ENCODE measurements around the gene SLC22A15.

SLC22A15 gene

GRCh38 chr1:116099379-116099778, 123.1 kb downstream of the SLC22A15 start:
- DNase-seq (ENCODE audit: low read depth in 2 of 2, low spot score in 1 of 2): no peak

GRCh38 chr1:116099919-116100318, 123.6 kb downstream of the SLC22A15 start:
- no peak for DNase-seq (ENCODE audit: low read depth in 2 of 2, low spot score in 1 of 2)

GRCh38 chr1:116104667-116105066, 128.4 kb downstream of the SLC22A15 start:
- no peak for DNase-seq (ENCODE audit: low read depth in 2 of 2, low spot score in 1 of 2)

- no peak for DNase-seq (ENCODE audit: low read depth in 2 of 2, low spot score in 1 of 2)
These were observed 129.7 kb downstream of the SLC22A15 start for GRCh38 chr1:116105996-116106395.

- DNase-seq (ENCODE audit: low read depth in 2 of 2, low spot score in 1 of 2): no peak
These were observed 130.3 kb downstream of the SLC22A15 start for GRCh38 chr1:116106646-116107045.

DNA sequence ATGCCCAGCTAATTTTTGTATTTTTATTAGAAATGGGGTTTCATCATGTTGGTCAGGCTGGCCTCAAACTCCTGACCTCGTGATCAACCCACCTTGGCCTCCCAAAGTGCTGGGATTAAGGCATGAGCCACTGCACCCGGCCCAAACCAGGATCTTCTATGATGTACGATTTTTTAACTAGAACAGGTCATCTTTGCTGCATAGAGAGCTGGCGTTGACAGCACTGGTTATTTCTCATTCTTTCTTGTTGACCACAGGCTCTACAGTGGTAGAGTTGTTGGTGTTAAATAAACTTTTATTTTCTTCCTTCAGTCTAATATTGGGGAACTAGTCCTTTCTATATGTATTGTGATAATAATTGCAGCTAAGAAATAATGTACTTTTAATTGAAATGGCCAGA, 131.1 kb downstream of the SLC22A15 start:
- no peak for DNase-seq (ENCODE audit: low read depth in 2 of 2, low spot score in 1 of 2)

DNA sequence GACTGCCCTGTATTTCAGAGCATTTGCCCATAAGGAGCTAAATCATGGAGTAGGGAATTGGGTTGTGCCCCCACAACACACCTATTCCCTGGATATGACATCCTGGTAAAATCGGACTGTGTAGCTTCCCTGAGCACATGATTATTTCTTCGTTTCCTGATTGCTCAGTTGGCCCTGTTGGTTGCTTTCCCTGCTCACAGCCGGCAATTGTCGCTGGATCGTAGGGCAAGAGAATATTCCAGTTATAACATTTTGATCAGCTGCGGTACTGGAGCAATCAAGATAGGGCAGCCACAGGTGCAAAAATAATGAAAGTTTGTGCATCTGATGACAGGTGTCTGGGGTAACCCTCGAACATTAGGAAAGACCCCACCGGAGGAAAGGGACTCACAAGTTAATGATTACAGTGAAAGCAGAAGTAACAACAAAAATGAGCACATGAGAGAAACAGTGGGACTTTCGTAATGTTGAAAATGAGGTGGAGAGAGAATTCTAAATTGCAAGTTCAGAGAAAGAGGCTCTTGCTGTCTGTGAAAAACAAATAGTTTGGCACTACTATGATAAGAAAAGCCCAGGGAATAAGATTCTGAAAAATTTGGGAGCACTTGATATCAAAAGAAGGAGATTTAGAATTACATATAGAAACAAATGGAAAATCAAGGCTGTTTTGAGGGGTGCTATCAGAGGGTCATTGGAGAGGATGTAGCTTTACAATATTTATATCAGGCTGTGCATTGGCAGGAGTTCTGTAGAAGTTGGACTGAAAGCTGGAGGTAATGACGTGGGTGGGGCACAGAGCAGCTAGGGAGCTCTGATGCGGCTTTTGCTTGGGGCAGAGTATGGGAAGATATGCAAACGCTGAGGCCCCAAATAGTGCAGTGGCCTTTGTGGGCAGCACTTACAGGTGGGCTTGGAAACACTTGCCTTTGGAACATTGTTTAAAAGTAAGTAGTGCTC, 134.5 kb downstream of the SLC22A15 start, which contains the start of gene MAB21L3:
MAB21L3 (plus strand) TSS at position 833 of the 957 bp plus-strand sequence. CDS start 1,217 bp downstream, outside the sequence.
- DNase-seq (ENCODE audit: low read depth in 2 of 2, low spot score in 1 of 2): no peak

DNA sequence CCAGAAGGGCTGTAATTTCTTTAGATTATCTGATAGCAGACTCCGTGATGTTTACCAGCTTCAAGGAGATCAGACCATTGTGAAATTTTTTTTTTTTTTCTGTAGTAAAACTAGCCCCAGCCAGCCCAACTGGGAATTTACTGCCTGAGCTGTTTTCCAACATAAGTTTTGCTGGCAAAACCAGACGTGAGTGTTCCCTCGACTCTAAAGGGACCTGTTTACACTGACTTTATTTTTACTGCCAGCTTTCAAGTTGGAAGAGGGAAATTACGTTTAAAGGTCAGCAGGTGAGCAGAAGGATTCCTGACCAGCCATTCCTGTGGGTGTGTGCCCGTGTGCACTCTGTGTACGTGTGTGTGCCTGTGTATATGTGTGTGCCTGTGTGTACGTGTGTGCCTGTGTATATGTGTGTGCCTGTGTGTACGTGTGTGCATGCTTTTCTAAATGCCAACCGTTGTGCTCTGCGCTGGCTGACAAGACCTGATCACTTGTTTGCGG, 135.3 kb downstream of the SLC22A15 start:
- DNase-seq (ENCODE audit: low read depth in 2 of 2, low spot score in 1 of 2): no peak

GRCh38 chr1:116112388-116113140, 136.3 kb downstream of the SLC22A15 start:
- no peak for DNase-seq (ENCODE audit: low read depth in 2 of 2, low spot score in 1 of 2)

GRCh38 chr1:116113615-116114014, 137.3 kb downstream of the SLC22A15 start:
- no peak for DNase-seq (ENCODE audit: low read depth in 2 of 2, low spot score in 1 of 2)

GRCh38 chr1:116115476-116116439, 139.4 kb downstream of the SLC22A15 start:
- DNase-seq (ENCODE audit: low read depth in 2 of 2, low spot score in 1 of 2): no peak

DNA sequence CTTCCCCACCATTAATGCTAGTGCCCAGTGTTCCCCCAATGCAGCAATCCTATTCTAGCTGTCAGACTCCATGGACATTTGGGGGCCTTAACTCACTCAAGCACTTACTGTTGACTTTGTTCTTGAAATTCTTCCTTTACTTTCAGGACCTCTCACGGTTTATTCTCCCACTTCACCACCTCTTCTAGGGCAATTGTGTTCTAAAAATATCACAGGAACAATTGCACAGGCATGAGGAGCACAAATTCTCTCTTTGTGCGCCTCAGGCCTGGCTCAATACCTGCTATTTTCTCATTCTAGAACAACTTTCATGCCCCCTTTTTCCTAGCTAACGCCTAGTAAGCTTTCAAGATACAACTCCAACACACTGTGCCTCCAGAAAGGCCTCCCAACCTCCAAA, 142.2 kb downstream of the SLC22A15 start:
- DNase-seq (ENCODE audit: low read depth in 2 of 2, low spot score in 1 of 2): no peak

Data from stimulated activated CD8-positive, alpha-beta memory T cell treated with anti-CD3 and anti-CD28 coated beads, Interleukin-4, amount 100 ng/mL, for 4 hours (primary cell).